GM18868 (cell line): ENCODE data around the gene C16orf46.
"Not testable (repeated sequence)": the region's sequence is repeated elsewhere in the genome, so short reads cannot be mapped to it uniquely, and the experiment has no call there.

Experiments
- ATAC-seq: cut with Tn5 transposase; IDR thresholded peaks from one replicate; pipeline ENCODE4 v1.9.1; 2021; ENCODE audit warnings: mild to moderate bottlenecking, moderate library complexity; ENCODE audit not compliant: unreplicated experiment

Gene C16orf46

GRCh38 chr16:81077076-81077940 is at the start of gene C16orf46:
Gene C16orf46, minus strand, starts transcription at chr16:81077238. Its CDS starts 13,283 bp downstream, at chr16:81063955.
- ATAC-seq, result peak; percentile 94

DNA sequence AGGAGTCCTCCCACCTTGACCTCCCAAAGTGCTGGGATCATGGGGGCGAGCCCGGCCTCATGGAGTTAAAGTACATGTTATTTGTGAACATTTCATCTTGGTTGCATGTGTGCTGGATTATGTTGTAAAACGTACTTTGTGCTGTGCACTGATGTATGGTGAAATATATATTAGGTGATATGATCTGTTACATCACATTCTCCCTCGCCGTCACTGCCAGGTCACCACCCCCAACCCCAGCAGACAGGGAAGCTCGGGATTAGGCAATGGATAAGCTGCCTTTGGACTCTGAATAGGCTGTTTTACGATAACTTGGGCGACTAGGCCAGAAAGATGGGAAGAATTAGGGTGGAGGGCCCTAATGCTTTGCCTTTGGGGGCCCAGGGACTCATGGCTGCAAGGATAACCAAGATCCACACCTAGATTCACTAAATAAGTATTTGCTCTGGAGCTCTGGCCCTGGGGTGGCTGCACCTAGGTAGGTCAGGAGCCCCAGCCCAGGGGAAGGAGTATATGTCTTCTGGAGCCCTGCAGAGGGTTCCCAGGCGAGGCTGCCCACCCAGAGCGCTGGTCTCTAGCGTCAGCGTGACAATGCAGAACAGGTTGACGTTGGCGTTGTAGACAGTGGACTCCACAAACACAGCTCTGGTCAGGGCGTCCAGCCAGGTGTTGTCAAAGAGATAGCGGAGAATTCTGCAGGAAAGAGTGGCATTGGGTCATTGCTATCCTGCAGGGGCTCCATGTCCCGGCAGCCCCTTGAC is 46.2 kb upstream of the C16orf46 start:
- no peak for ATAC-seq

- ATAC-seq, result no peak
These were observed 44.5 kb upstream of the C16orf46 start for GRCh38 chr16:81121474-81121990.

DNA sequence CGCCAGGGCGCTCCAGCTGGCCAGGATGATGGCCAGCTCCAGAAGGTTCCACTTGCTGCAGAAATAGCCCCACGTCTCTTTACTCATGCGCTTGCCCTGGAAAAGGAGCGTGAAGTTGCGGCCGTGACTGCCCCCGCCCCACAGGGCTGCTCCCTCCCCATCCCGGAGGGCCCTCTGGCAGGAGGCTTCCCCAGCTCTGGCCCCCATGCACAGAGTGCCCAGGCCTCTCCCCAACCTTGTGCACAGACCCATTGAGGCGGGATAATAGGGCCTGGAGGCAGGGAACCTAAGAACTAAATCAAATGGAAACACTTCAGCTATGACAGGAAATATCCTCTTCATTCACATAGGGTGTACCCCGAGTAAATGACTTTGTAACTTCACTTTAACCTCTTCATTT is 40.4 kb upstream of the C16orf46 start:
- no peak for ATAC-seq

GRCh38 chr16:81116285-81116684 is 39.2 kb upstream of the C16orf46 start:
- no peak for ATAC-seq

DNA sequence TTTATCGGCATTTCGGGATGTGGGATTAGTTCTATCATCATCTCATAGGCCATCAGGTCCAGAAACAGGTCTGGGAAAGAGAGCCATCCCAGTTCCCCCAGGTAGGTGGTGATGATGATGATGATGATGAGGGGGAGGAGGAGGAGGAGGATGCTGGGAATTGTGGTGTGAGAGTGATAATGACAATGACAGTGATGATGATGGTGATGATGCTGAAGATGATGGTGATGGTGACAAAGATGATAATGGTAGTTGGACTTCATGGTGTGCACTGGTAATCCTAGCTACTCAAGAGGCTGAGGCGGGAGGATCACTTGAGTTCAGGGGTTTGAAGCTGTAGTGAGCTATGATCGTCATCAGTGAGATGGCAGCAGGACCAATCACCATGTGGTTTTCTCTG is 35.4 kb upstream of the C16orf46 start:
- ATAC-seq, result no peak

DNA sequence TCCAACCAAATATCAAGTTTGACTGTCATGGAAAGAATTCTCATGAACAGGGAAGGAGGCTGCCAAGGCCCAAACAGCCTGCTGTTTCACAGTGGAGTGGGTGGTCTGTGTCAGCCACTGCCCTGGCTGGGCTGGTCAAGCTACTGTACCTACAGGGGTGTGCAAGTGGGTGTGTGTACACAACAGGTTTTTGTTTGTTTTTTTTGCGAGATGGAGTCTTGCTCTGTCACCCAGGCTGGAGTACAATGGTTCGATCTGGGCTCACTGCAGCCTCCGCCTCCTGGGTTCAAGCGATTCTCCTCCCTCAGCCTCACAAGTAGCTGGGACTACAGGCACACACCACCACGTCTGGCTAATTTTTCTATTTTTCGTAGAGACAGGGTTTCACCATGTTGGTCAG is 32.2 kb upstream of the C16orf46 start:
- ATAC-seq, result not testable (repeated sequence)

- ATAC-seq, result no peak
These were observed 30.5 kb upstream of the C16orf46 start for GRCh38 chr16:81107511-81107910.

DNA sequence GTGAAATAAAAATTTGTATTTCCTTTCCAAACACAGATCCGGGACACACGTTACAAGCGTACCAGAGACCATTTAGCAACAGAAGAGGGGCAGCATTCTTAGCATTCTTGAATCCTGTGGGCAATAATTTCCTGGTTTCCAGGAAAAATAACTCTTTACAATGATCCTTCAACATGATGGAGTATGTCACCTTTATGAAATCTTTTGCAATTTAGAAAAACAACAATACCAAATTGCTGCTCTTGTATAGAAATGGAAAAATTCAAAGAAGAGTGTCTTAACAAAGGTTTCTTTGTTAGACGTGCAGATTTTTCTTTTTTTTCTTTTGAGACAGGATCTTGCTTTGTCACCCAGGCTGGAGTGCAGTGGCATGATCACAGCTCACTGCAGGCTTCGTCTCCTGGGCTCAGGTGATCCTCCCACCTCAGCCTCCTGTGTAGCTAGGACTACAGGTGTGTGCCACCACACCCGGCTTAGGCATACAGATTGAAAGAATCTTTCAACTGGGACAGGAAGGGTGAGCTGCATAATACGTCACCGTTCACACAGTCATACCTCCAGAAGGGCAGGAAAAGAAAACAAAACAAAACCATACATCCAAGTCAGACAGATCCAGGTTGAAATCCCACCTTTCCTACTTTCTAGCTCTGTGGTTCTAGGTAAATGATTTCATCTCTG is 29.9 kb upstream of the C16orf46 start:
- no peak for ATAC-seq

DNA sequence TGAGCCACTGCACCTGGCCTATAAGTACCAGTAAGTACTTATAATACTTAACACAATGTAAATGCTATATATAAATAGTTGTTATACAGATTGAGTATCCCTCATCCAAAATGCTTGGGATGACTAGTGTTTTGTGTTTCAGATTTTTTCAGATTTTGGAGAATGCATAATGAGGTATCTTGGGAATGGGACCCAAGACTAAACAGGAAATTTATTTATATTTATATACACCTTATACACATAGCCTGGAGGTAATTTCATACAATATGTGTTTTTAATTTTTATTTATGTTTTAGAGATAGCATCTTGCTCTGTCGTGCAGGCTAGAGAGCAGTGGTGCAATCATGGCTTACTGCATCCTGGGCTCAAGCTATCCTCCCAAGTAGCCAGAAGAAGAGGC is 28.9 kb upstream of the C16orf46 start:
- no peak for ATAC-seq

- no peak for ATAC-seq
These were observed 24.7 kb upstream of the C16orf46 start for GRCh38 chr16:81101702-81102101.

DNA sequence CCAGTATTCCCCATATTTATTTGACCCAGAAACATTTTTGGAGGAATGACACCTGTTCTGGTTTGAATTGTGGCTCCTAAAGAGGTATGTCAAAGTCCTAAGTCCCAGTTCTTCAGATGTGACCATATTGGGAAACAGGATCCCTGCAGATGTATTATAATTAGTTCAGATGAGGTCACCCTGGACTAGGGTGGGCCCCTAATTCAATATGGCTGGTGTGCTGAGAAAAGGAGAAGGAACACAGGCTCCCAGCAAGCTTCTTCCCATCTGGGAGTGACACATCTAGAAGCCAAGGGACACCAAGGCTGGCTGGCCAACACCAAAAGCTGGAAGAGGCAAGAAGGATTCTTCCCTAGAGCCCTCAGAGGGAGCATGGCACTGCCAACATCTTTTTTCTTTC is 22.9 kb upstream of the C16orf46 start:
- ATAC-seq, result no peak

DNA sequence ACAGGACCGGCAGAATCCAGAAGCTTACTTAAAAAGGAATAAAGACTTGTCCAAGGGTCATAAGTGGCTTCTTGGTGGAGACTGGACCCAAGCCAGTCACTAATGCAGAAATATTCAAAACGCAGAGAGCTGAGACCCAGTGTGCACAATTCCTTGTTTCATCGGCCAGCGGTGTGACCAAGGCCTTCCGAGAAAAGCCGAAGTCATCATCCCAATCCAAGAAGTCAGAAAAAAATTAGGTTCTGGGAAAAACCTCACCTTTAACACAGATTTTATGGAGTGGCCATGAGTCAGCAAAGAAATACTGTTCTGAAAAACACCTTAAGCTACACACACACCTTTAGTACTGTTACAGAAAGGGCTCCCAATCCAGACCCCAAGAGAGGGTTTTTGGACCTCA is 20.2 kb upstream of the C16orf46 start:
- no peak for ATAC-seq

- ATAC-seq, result no peak
These were observed 19.7 kb upstream of the C16orf46 start for GRCh38 chr16:81096715-81097208.

GRCh38 chr16:81095953-81096714 is 19.1 kb upstream of the C16orf46 start, which contains the start of gene GCSH:
Gene GCSH, minus strand, starts transcription at chr16:81096395. Its CDS starts 117 bp downstream, at chr16:81096278.
- peak; percentile 98 for ATAC-seq

DNA sequence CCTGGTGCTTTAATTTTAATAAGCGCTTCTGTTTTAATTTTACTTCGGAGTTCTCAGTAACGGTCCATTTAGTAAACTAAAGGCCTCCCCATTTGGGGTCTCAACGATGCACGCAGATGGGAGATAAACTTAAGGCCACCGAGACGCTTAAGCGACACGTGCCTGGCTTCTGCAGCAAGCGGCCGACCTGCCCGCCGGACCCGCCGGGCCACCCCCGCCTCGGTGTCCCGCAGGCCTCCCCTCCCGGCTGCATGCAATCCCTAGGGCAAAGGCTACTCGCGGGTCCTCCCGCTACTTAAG is 18.6 kb upstream of the C16orf46 start:
- no peak for ATAC-seq

DNA sequence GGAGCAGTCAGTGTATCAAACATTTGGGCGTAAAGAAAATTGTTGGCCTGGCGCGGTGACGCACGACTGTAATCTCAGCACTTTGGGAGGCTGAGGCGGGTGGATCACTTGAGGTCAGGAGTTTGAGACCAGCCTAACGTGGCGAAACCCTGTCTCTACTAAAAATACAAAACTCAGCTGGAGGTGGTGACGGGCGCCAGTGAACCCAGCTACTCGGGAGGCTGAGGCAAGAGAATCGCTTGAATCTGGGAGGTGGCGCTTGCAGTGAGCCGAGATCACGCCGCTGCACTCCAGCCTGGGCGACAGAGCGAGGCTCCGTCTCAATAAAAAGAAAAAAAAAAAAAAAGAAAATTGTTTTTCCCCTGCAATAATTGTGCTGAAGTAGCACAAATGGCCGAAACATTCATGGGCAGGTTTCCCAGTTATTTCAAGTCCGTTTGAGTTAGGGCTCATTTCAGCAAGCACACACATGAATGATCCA is 17.8 kb upstream of the C16orf46 start:
- ATAC-seq, result no peak

GRCh38 chr16:81088836-81089235 is 11.8 kb upstream of the C16orf46 start:
- ATAC-seq, result no peak

DNA sequence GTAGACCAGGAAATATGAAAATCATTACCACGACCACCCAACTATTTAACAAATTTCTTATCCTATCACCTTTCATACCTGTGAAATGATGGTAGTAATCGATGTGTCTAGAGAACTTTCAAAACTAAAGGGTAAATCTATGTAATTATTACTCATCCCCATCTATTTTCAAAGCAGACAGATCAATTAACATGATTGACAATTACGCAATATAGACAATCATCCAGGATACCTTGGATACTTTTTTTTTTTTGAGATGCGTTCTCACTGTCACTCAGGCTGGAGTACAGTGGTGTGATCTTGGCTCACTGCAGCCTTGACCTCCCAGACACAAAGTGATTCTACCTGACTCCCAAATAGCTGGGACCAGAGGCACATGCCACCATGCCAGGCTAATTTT is 4.0 kb upstream of the C16orf46 start:
- ATAC-seq, result no peak

- no peak for ATAC-seq
These were observed 3.2 kb upstream of the C16orf46 start for GRCh38 chr16:81080233-81080632.
